HG03520 (cell line): ENCODE results near the gene CTU1.

ENCODE experiments used
- ATAC-seq: cut with Tn5 transposase; IDR thresholded peaks from one replicate; pipeline ENCODE4 v1.9.1; 2021; ENCODE audit warnings: mild to moderate bottlenecking, moderate library complexity; ENCODE audit not compliant: unreplicated experiment

The CTU1 gene

DNA sequence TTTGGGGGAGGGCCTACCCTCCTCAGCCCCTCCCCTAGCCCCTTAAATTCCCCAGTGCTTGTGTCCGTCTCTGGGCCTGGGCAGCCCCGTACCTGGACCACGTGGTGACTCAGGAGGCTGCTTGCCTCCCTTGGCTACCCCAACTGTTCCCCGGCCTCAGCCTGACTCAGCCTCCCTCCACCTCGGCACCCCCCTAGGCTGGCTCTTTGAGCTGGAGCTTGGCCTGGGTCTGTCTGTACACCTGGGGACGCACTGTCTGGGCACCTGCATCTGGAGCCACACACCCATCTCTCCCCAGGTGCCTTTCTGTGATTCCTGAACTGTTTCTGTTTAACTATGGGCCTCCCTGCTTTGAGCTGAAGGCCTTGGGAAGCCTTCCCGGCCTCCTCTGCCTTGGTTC lies 23.7 kb downstream of the CTU1 start:
- ATAC-seq, result no peak

DNA sequence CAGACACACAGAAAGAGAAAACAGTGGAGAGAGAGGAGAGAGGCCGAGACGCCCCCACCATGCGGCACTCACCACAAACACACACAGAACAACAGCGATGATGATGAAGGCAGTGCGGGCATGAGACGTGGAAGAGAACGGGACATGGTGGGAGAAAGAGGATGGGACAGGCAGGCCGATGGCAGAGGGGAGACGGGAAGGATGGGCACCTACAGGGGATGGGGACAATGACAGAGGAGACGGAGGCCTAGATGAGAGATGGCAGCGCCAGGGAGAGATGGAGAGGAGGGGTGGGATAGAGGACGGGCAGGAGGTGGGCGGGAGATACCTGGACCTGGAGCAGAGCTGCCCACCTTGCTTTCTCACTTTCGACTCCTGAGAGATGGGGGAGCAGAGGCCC lies 24.4 kb downstream of the CTU1 start:
- no peak for ATAC-seq

DNA sequence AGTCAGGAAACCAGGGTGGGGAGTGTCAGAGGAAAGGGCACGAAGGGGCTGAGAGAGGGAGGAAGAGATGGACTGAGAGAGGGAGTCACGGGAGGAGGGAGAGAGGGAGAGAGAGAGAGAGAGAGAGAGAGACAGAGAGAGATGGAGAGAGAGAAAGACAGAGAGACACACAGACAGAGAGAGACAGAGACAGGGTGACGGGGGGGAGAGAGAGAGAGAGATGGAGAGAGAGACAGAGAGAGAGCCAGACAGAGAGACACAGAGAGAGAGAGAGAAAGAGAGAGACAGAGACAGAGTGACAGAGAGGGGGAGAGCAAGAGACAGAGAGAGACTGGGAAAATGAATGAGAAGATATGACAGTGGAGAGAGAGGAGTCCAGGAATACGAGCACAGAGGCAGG lies 25.0 kb downstream of the CTU1 start:
- ATAC-seq, result no peak

DNA sequence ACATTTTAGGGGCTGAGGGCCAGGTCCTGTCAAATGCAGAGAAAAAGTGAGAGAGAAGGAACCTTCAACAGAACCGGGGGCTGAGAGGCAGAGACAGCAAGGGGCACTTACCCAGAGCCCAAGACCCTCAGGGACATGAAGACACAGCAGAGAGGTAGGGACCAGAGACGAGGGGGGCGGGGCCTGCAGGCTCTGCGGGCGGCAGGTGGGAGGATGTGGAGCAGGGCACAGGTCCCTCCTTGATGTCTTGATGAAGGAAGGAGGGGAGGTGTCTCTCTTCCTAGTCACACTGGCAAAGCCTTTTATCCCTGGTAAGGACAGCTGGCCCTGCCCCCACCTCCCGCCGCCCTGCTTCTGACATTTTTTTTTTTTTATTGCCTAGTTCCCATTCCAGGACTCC lies 25.6 kb downstream of the CTU1 start, which contains the start of gene KLK14:
Gene KLK14, minus strand, starts transcription at position 277 of the 400 bp plus-strand sequence. Its CDS starts 273 bp downstream, at position 4.
- no peak for ATAC-seq

DNA sequence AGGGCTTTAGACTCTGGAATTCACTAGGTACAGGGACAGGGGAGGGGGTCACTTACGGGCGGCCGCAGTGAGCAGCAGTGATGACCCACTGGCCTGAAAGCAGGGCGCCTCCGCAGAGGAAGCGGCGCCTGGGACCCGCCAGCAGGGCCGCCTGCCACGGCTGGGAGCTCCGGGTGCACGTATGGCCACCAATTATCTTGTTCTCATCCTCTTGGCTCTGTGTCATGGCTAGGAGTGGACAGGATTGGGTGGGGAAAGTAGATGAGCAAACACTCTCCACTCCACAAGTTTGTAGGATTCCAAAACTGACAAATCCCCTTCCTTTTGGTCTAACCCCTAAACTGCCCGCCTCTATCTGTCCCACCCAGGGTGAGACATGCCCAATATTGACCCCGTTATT lies 26.7 kb downstream of the CTU1 start:
- ATAC-seq, result no peak

DNA sequence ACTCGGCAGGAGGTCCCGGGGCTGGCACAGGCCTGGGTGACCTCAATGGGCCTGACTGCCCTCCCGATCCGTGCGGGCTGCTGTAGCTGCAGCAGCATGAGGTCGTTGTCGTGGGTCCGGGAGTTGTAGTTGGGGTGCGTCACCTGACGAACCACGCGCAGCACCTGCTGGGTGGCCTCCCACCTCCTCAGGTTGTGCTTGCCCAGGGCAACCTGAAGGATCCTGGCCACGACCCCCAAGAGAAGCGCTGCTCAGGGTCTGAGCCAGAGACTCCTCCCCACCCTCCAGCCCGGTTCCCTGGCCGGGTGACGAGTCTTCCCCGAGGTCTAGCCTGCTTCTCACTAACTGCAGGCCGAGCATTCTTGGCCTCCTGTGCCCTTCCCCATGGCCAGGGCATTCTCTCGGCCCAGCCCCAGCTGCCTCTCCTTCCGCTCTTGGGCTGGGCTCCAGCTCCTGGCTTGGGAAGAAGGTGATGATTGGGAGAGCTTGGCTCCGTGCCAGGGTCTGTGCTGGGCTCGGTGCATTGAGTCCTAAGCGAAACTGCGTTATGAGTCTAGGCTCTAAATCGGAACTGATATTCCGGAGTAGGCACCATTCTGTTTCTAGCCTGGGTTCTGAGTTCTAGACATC lies 28.6 kb downstream of the CTU1 start:
- ATAC-seq, result no peak

DNA sequence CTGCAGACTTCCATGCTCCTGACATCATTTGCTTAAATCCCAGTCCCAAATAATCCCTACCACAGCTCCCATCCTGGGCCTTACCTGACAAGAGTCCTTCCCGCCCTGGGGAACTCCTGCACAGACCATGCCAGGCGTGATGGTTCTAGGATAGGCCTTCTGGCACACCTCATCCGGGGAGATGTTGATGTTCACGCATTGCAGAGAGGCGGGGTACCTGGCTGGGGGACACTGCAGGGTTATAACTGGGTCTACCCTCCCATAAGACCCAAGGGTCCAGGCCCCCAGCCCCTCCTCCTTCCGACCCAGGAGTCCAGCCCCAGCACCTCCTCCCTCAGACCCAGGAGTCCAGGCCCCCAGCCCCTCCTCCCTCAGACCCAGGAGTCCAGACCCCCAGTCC lies 29.5 kb downstream of the CTU1 start:
- no peak for ATAC-seq

DNA sequence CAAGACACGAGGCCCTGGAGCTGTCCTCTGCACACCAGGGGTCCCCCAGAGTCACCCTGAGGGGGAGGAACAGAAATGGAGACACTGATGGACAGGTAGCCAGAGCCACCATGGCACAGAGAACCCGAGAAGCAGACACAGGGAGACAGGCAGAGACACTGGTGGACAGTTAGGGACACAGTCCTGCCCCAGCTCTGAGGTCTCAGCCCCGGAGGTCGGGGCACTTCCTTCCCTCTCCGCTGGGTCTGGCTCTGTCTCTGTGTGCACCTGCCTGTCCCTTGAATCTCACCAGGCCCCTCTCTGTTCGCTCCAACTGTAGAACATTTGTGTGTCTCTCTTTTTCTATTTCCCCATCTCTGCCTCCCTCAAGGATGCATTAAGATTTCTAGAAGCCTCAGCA lies 30.1 kb downstream of the CTU1 start:
- ATAC-seq, result no peak

DNA sequence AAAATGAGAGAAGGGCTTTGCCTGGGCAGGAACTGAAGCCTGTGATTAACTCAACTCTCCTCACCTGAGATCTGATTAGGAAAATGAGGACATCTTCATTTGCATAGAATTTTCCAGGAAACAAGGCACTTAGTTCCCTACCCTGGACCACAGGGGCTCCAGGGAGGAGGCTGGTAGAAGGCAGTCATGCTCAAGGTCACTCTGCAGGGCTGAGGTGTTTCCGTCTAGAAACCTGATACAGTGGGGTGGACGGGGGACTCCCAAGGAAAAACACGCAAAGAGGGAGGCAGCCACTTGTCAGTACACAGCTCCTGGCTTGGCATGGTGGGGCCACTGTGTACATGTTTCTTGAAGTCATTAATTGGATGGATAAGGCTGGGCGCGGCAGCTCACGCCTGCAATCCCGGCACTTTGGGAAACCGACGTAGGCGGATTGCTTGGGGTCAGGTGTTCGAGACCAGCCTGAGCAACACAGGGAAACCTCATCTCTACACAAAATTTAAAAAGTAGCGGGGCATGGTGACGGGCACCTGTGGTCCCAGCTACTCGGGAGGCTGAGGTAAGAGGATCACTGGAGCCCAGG lies 31.5 kb downstream of the CTU1 start:
- ATAC-seq, result no peak

DNA sequence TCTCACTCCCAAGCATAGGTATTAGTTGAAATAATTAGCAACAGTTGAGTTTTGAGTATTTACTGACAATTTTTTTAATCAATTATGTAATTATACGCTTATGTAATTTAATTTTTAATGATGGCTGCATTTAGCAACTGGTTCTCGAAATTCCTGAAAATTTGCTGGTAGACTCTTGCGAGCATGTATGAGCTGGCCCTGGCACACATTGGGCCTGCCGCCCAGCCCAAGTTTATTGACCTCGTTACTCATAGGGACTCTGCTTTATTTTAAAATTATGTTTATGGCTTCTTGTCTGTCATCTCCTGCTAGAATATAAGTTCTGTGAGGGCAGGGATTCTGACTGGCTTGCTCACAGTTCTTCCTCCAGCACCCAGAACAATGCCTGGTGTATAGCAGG lies 32.2 kb downstream of the CTU1 start:
- ATAC-seq, result no peak

DNA sequence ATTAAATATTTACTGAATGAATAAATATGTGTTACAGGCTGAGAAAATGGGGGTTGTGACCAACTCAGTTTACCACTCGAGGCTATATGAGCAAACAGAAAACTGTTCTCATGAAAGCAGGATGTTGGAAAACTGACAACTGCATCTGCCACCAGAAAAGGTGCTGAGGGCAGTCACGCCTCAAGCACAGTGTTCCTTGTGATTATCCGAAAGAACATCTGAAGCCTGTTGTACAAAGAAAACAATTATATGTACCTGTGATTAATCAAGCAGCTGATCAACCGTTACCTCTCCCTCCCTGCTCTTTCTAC lies 37.2 kb downstream of the CTU1 start:
- ATAC-seq, result no peak

DNA sequence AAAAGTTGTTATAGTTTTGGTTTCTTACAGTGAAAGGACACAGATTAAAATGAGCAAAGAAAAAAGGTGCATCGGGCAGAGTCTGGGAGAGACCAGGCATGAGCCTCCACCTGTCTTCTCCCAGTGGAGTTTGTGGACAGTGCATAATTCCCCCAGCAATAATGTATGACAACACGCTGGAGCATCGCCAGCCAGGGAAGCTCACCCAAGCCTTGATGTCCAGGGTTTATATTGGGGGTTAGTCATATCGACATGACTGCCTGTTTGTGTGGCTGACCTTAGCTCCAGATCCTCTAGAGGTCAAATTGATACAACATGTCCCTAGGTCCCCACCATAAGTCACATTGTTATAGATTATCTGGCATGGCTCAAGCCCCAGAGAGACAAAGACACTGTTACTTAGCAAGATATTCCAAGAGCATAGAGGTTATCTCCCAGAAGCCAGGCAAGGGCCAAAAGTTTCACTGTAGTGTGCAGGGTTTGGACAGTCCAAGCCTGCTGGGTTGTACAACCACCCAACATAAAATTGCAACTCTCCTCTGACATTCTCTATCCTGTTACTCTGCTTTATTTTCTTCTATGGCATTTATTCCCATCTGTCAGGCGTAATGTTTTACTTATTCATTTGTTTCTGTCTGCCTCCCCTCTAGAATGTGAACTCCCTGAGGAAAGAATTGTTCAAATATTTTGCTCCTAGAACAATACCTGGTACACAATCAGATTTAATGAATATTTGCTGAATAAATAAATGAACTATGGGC lies 37.7 kb downstream of the CTU1 start:
- no peak for ATAC-seq

DNA sequence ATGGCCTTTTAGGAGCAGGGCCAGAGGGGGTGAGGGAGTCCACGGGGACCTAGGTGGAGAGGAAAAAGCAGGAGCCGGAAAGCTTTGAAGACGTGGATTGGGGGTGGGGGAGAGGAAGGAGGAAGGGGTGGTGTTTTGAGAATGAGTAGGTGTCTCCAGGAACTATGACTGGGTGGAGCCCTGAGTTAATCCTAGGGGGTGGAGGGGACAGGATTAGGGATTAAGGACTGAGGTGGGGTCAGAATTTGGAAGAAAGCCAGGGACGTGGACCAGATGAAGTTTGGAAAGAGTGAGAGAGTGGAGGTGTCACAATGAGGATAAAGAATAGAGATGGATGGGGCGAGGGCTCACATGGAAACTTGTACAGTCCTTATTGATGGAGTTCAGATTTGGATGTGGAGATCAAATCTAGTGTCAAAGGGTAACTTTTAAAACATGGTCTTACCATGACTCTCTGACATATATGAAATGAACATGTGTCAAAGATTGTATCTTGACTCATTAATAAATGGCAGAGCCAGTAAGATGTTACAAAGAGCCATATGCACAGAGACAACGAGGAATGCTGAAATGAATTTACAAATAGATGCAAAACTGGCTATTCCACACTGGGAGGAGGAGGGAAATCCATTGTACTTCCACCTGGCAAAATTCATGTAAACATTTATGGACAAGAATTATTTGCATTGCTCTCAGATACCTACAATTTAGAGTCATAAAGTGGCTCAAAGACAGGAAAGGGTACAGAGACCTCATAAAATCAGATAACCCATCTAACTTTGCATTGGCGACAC lies 41.6 kb downstream of the CTU1 start:
- no peak for ATAC-seq

DNA sequence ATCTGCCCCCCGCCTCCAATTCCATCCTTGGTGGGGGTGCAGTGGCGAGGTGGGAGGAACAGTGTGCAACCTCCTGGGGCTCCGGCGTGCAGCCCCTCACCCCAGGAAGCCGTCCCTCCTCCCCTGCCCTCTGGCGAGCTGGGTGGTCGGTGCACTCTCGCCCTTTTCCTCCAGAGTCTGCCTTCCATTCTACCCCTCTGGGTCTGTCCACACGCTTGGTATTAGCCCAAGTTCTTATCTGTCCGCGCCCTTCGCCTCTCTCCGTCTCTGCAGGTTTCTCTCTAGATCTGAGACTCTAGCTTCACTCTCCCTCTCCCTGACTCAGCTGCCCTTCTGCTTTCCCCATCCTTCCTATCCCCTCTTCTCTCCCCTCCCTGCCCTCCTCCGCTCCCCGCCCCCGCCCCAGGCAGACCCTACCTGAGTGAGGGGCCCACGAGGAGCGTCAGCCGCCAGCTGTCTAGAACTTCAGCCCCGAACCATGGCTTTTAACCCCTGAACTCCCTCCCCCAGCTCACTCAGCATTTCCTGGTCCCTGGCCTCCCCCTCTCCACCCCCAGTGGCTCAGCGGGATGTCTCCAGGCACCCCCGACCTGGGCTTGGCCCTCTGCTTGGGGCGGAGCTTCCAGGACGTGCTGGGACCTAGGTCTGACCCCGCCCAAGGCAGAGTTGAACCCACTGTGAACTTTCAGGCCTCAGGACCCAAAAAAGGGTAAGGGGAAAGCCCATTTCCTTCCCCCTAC lies 42.8 kb downstream of the CTU1 start:
- no peak for ATAC-seq

DNA sequence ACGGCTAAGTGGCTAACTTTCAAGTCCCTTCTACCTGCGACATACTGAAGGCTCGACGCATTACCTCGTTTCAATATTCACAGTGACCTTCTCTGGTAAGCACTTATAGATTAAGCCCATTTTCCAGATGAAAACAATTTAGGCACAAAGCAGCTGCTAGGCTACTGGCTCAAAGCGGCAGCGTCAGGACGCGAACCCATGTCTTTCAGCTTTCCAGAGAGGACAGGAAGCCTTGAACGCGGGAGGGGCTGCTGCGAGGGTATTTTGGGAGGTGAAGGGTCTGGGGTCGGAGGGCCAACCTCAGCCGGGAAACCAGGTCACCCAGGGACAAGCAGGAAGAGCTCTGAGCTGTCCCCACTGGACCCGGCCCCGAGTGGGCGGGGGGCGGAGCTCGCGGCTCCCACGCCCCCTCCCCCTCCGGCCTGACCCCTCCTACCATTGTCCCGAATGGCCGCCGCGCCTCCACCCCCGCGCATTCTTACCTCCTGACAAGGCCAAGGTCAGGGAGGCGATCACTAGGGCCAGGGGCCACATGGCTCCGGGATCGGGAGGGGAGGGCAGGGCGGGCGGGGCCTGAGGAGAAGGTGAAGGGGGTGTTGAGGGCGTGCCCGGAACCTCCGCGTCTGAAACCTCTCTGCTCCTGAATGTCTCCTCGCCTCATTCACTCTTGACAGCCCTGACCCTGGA lies 43.5 kb downstream of the CTU1 start, which contains the start of gene KLK13:
Gene KLK13, minus strand, starts transcription at position 559 of the 687 bp plus-strand sequence. Its CDS starts 25 bp downstream, at position 534.
- no peak for ATAC-seq

DNA sequence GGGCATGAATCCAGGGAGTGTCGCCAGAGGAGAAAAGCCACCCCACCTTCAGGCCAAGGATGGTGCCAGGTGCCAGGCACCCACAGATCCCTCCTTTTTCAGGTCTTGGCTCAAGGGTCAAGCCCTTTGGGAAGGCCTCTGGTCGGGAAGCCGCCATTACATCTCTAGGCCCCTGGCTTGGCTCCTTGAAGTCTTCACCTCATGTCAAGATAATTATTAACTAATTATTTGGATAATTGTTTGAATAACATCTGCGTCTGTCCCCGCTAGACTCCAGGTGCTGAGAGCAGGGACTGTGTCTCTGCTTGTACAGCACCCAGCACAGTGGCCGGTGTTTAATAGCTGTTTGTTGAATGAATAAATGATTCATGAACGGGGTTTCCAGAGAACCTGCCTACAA lies 44.5 kb downstream of the CTU1 start:
- no peak for ATAC-seq

DNA sequence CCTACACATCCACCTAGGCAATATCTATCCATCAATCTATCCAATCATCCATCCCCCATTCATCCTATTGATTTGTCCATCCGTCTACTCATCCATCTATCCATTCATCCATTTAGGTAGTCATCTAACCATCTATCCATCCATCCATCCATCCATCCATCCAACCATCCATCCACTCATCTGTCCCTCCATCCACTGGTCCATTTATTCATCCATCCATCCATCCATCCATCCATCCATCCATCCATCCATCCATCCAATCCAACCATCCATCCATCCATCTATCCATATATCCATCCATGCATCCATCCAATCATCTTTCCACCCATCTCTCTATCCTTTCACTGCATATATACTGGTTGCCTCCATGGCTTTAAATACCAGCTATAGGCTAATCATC lies 47.2 kb downstream of the CTU1 start:
- no peak for ATAC-seq

DNA sequence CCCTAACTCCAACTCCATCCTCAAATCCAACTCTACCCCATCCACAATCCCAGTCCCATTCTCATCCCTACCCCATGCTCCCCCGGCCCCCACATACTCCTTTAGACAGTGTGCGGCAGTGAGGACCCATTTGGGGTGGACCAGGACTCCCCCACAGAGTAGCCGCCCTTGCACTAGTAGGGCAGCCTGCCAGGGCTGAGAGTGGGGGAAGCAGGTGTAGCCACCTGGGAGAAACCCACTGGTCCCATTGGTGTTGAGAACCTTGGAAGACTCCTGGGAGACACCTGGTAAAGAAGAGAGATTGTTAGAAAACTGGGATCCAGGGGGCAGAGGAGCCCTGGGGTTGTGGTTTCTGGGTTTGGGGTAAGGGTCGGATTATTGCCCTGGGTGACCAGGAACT lies 47.9 kb downstream of the CTU1 start:
- ATAC-seq, result no peak

DNA sequence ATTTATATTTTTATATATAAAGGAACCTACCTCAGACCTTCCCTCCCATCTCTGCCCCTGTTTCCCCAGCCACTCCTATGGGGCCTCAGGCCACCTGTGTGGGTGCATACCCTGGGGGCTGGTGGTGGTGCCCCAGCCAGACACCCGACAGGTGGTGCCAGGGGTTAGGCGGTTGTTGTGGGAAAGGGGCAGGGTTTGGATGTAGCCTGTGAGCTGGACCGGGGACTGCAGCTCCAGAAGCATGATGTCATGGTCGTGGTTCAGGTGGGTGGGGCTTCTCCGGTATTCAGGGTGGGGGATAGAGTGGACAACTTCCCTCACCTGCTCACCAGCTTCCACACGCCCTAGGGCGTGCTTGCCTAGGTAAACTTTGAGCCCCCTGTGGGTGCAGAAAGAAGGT lies 48.5 kb downstream of the CTU1 start:
- ATAC-seq, result no peak

DNA sequence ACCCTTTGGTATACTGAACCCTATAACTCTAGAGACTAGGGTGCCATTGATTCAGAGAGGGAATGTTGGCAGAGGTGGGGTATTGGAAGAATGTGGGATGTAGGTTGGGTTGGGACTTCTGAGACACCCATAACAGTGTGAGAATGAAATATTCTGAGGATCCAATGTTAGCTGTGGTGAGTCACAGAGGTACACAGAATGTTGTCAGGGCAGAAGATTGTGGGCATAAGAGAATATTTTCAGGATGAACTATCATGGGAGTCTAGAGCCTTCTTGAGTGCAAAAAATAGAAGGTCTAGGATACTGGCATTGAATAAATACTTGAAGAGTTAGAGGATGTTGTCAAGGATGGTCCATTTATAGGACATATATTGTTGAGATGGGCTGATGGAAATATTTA lies 52.3 kb downstream of the CTU1 start:
- ATAC-seq, result no peak
